Measurements from ENCODE around the gene GPD2. TPM values are rescaled to one million over a fixed set of nuclear protein-coding genes. Genes with fewer than 3 reads are reported as not detected.

The GPD2 gene
- total and polyA plus RNA-seq, 2 of the 8 experiments (the other 6 are each of a cell fraction or from before 2014, with no cell fraction given): 8.4 to 43.1 TPM

DNA sequence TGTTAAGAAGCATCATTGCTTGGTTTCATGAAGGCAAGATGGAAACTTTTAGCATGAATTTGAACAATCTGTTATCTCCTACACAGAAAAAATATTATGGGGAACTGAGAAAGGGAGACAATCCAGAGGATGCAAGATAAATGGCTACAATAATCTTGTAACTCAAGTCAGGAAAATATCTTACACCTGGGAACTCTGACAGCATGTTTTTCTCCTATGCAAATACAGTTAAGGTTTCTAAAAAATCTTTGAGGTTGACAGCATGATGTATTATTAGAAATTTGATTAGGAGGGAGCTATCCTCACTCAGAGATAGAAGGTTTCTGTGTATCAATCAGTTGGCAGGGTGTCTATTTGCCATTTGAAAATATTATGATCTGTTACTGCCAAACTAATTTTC, 75.6 kb downstream of the GPD2 start (continued):
- TF ChIP-seq, protein P1, sequence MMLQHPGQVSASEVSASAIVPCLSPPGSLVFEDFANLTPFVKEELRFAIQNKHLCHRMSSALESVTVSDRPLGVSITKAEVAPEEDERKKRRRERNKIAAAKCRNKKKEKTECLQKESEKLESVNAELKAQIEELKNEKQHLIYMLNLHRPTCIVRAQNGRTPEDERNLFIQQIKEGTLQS (IDR thresholded peaks at IDR 0.05; ENCODE audit: insufficient read depth, low read depth, low read length): no peak

Data from H1 (cell line).